Lower leg skin (tissue), 4 donors: Measurements from ENCODE around the gene MBD3. TPM values are rescaled to one million over a fixed set of nuclear protein-coding genes. Genes with fewer than 3 reads are reported as not detected.

Experiments used
- DNase-seq, 2 donors: peaks; one replicate each; pipeline ENCODE4 v3.0.0-alpha.2; 2019; ENCODE audit warnings: low spot score in 2 of 2
- H3K4me3 ChIP-seq: fragments of 200-600 bp; sonication (generic); 2 replicates; pipeline ENCODE4 v1.5.1; 2017; ENCODE audit warnings: mild to moderate bottlenecking, low read depth; ENCODE audit not compliant: poor library complexity, severe bottlenecking
- CTCF ChIP-seq, 3 donors: fragments of 450-650 bp; IDR thresholded peaks; one replicate each; pipeline ENCODE4 v1.5.1; 2016; ENCODE audit warnings: antibody characterized with exemption in 3 of 3, mild to moderate bottlenecking in 3 of 3, moderate library complexity in 2 of 3
- POLR2A ChIP-seq, 2 donors: fragments of 450-650 bp; IDR thresholded peaks; one replicate each; pipeline ENCODE4 v1.6.1; 2016 to 2017; ENCODE audit warnings: antibody characterized with exemption in 2 of 2, mild to moderate bottlenecking in 1 of 2, moderate library complexity in 1 of 2
- WGBS, 2 donors: methylation state at CpG; one replicate each; pipeline ENCODE4 v1.1.5; 2018; 5-methylcytosine and 5-hydroxymethylcytosine counted together
- intact Hi-C: fragments of 100-400 bp; cut with DNase I; formaldehyde crosslinking; loops from one replicate; pipeline ENCODE4 v1.15.0; 2023; ENCODE audit warnings: low total_unique reads
- total RNA-seq, 4 donors: library from RNA; depleted of rRNA; stranded (reverse); fragments of >200 nt; gene quantifications; one replicate each; pipeline ENCODE4 v1.1.0, GENCODE V29; 2016

MBD3 gene
- total RNA-seq, 4 donors from 2014 or later: 51.7 to 85.7 (median 79.3) TPM

- intact Hi-C loops: no loop called here
- TF ChIP-seq CTCF (IDR thresholded peaks at IDR 0.05) (no peak), POLR2A (IDR thresholded peaks at IDR 0.05) (no peak)
- no peak overlapping the region for H3K4me3 ChIP-seq
- 37 to 49% methylated on average over 16 to 17 of the region's 23 CpGs for WGBS, 2 donors
- no peak for DNase-seq
Observed at GRCh38 chr19:1608359-1609102, 15.9 kb upstream of the MBD3 start.

GRCh38 chr19:1606138-1606651 lies 13.5 kb upstream of the MBD3 start:
- 13 to 14% methylated on average over 16 of the region's 16 CpGs for WGBS, 2 donors

GRCh38 chr19:1605236-1606137 lies 12.8 kb upstream of the MBD3 start, which contains the start of gene UQCR11:
Gene UQCR11, minus strand, starts transcription at chr19:1605462. Its CDS starts 53 bp downstream, at chr19:1605409.
- TF ChIP-seq POLR2A (IDR thresholded peaks at IDR 0.05) (no peak), CTCF (IDR thresholded peaks at IDR 0.05) (peak in 1 of 3 donors; percentile 81)
- peak within 1 kb of the TSS; percentile 85 for H3K4me3 ChIP-seq
- intact Hi-C loops: no loop called here
- peak; percentile 94 to 99 for DNase-seq
- WGBS, 2 donors: 0% methylated on average over 50 to 72 of the region's 79 CpGs

More at GRCh38 chr19:1606138-1606651, 13.5 kb upstream of the MBD3 start:
- H3K4me3 ChIP-seq: no peak overlapping the region
- intact Hi-C loops: no loop called here
- no peak for DNase-seq
- TF ChIP-seq POLR2A (IDR thresholded peaks at IDR 0.05) (no peak), CTCF (IDR thresholded peaks at IDR 0.05) (no peak)

GRCh38 chr19:1602091-1602707 lies 9.5 kb upstream of the MBD3 start:
- no peak overlapping the region for H3K4me3 ChIP-seq
- no peak for DNase-seq
- intact Hi-C loops: no loop called here
- TF ChIP-seq POLR2A (IDR thresholded peaks at IDR 0.05): no peak
- no peak for TF ChIP-seq CTCF (IDR thresholded peaks at IDR 0.05)
- 91 to 92% methylated on average over 21 of the region's 21 CpGs for WGBS, 2 donors

GRCh38 chr19:1601613-1602064 lies 9.0 kb upstream of the MBD3 start:
- DNase-seq: no peak
- H3K4me3 ChIP-seq: no peak overlapping the region
- WGBS, 2 donors: 85 to 90% methylated on average over 14 of the region's 14 CpGs
- intact Hi-C loops: no loop called here
- TF ChIP-seq CTCF (IDR thresholded peaks at IDR 0.05) (no peak), POLR2A (IDR thresholded peaks at IDR 0.05) (no peak)
